Astrocyte (in vitro differentiated cells and primary cell): Measurements from ENCODE around the gene ATL1.
A peak's percentile ranks its signal among the peaks of the same experiment; 100 is the strongest.

Source experiments
- EZH2 ChIP-seq: IDR thresholded peaks from 2 replicates; pipeline ENCODE4 v1.6.1; 2012; ENCODE audit warnings: mild to moderate bottlenecking, low read length, inconsistent platforms; ENCODE audit not compliant: insufficient read depth
- TF ChIP-seq, protein P1 (sequence below): IDR thresholded peaks from 2 replicates; pipeline ENCODE4 v1.5.1; 2011; ENCODE audit warnings: low read depth, mild to moderate bottlenecking, inconsistent platforms, low read length, moderate library complexity; ENCODE audit not compliant: insufficient read depth

DNA sequence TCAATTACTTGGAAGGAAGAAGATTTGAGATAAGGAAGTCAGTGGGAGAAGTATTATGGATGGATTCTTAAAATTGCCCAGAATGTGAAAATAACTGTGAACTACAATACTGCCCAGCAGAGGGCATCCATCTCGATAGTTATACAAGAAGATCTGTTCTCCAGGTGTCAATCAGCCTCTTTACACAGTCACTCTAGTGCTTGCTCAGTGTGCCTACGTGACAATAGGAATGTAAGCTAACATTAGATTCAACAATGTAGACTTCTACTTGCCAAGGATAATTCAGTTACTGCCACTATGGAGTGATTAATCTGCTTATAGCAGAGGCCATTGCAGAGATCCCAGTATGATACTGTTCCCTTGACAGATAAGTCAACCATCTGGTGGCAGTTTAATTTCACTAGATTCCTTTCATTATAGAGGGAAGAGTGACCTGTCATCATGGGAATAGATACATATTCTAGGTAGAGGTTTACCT is 17.0 kb upstream of the ATL1 start:
- TF ChIP-seq, protein P1, sequence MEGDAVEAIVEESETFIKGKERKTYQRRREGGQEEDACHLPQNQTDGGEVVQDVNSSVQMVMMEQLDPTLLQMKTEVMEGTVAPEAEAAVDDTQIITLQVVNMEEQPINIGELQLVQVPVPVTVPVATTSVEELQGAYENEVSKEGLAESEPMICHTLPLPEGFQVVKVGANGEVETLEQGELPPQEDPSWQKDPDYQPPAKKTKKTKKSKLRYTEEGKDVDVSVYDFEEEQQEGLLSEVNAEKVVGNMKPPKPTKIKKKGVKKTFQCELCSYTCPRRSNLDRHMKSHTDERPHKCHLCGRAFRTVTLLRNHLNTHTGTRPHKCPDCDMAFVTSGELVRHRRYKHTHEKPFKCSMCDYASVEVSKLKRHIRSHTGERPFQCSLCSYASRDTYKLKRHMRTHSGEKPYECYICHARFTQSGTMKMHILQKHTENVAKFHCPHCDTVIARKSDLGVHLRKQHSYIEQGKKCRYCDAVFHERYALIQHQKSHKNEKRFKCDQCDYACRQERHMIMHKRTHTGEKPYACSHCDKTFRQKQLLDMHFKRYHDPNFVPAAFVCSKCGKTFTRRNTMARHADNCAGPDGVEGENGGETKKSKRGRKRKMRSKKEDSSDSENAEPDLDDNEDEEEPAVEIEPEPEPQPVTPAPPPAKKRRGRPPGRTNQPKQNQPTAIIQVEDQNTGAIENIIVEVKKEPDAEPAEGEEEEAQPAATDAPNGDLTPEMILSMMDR: peak; percentile 58
- no peak for TF ChIP-seq EZH2
